GM21423 (cell line): ENCODE measurements around the gene SON.

Source experiments
- ATAC-seq: cut with Tn5 transposase; IDR thresholded peaks from one replicate; pipeline ENCODE4 v1.9.1; 2021; ENCODE audit warnings: mild to moderate bottlenecking, moderate library complexity; ENCODE audit not compliant: unreplicated experiment

SON gene

GRCh38 chr21:33541756-33542639, 840 bp upstream of the SON start, which contains the start of gene GART:
Gene GART (minus strand): TSS chr21:33542117. CDS start chr21:33539315, 2,802 bp downstream.
- peak; percentile 46 for ATAC-seq

- no peak for ATAC-seq
Observed at GRCh38 chr21:33543505-33544129, 779 bp downstream of the SON start.

GRCh38 chr21:33544451-33545195, 1.8 kb downstream of the SON start:
- no peak for ATAC-seq

- ATAC-seq: no peak
Observed at GRCh38 chr21:33546086-33546485, 3.2 kb downstream of the SON start.

- ATAC-seq: no peak
Observed at GRCh38 chr21:33549848-33550771, 7.3 kb downstream of the SON start.

- no peak for ATAC-seq
Observed at GRCh38 chr21:33550772-33551660, 8.2 kb downstream of the SON start.

GRCh38 chr21:33551664-33552063, 8.8 kb downstream of the SON start:
- ATAC-seq: no peak

- no peak for ATAC-seq
Observed at GRCh38 chr21:33552093-33552998, 9.5 kb downstream of the SON start.

GRCh38 chr21:33552999-33553598, 10.3 kb downstream of the SON start:
- no peak for ATAC-seq

- ATAC-seq: no peak
Observed at GRCh38 chr21:33554236-33554981, 11.6 kb downstream of the SON start.

GRCh38 chr21:33554982-33555344, 12.1 kb downstream of the SON start:
- ATAC-seq: no peak

GRCh38 chr21:33557447-33557846, 14.6 kb downstream of the SON start:
- no peak for ATAC-seq

GRCh38 chr21:33558777-33559421, 16.1 kb downstream of the SON start:
- no peak for ATAC-seq

- no peak for ATAC-seq
Observed at GRCh38 chr21:33559813-33560212, 17.0 kb downstream of the SON start.

- no peak for ATAC-seq
Observed at GRCh38 chr21:33560965-33561364, 18.1 kb downstream of the SON start.

GRCh38 chr21:33561373-33561772, 18.5 kb downstream of the SON start:
- ATAC-seq: no peak

GRCh38 chr21:33562389-33562788, 19.6 kb downstream of the SON start:
- ATAC-seq: no peak
